Gastrocnemius medialis (tissue), 4 donors: ENCODE data around the gene SRP19.

Source experiments
- POLR2A ChIP-seq, 2 donors: fragments of 450-650 bp; IDR thresholded peaks; one replicate each; pipeline ENCODE4 v1.6.1; 2017; ENCODE audit warnings: antibody characterized with exemption in 2 of 2, mild to moderate bottlenecking in 2 of 2, moderate library complexity in 2 of 2
- TF ChIP-seq, protein P1 (sequence below), 5 experiments: fragments of 450-650 bp in 3 of 5; fragments of 200-600 bp in 2 of 5; sonication (generic) in 2 of 5; IDR thresholded peaks in 4 of 5; conservative IDR thresholded peaks in 1 of 5; 1 replicate in 4 of 5; 2 replicates in 1 of 5; pipeline ENCODE4 v1.5.1; 2016 to 2019; ENCODE audit warnings: antibody characterized with exemption in 5 of 5, mild to moderate bottlenecking in 3 of 5, moderate library complexity in 3 of 5

GRCh38 chr5:112918136-112918535 lies 57.0 kb downstream of the SRP19 start:
- TF ChIP-seq, protein P1, sequence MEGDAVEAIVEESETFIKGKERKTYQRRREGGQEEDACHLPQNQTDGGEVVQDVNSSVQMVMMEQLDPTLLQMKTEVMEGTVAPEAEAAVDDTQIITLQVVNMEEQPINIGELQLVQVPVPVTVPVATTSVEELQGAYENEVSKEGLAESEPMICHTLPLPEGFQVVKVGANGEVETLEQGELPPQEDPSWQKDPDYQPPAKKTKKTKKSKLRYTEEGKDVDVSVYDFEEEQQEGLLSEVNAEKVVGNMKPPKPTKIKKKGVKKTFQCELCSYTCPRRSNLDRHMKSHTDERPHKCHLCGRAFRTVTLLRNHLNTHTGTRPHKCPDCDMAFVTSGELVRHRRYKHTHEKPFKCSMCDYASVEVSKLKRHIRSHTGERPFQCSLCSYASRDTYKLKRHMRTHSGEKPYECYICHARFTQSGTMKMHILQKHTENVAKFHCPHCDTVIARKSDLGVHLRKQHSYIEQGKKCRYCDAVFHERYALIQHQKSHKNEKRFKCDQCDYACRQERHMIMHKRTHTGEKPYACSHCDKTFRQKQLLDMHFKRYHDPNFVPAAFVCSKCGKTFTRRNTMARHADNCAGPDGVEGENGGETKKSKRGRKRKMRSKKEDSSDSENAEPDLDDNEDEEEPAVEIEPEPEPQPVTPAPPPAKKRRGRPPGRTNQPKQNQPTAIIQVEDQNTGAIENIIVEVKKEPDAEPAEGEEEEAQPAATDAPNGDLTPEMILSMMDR (IDR thresholded peaks at IDR 0.05 in 4 of 5, conservative IDR thresholded peaks at IDR 0.05 in 1 of 5), result no peak
- TF ChIP-seq POLR2A (IDR thresholded peaks at IDR 0.05), result no peak
